Stimulated activated CD4-positive, alpha-beta T cell treated with anti-CD3 and anti-CD28 coated beads, Interleukin-1b, Interleukin-23, amount 100 ng/mL, for 4 hours (primary cell): ENCODE data around the gene NOC2L.

Source experiments
- DNase-seq, 2 donors: peaks; one replicate each; pipeline ENCODE4 v3.0.0-alpha.2; 2020; ENCODE audit warnings: low read depth in 2 of 2

NOC2L gene

DNA sequence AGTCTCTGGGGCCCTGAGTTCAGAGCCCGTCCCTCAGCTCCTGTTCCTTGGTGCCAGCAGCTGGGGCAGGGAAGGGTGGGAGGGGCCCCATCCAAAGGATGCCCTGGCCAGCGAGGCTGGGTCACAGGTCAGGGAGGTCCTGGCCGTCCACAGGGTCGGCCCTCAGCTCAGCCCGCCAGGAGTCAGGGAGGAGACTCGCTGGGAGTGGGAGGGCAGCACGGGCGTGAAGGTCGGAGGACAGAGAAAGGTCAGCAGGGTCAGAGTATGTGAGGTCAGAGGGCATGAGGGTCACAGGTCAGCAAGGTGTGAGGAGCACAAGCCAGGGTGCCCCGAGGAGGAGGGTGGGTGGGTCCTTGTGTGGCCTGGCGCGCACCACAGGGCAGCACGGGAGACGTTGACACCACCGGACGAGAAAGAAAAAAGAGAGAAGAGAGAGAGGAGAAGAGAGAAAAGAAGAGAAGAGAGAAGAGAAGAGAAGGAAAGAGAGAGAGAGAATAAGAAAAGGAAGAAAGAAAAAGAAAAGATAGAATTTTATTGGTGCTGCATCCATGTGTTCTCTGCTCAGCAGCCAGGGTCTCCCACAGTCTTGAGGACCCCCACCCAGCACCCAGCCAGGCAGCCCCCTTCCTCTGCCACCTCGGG, 15.8 kb upstream of the NOC2L start:
- DNase-seq = no peak

DNA sequence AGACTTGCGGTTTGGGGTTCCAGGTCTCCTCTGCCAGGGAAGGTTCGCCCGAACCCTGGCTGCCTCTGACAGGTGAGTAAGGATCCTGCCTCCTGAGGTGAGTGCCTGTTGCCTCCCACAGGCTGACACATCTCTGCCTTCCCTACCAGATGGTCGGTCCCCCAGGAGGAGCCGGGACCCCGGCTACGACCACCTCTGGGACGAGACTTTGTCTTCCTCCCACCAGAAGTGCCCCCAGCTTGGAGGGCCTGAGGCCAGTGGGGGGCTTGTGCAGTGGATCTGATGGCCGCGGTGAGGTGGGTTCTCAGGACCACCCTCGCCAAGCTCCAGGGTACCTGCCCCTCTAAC, 15.2 kb upstream of the NOC2L start:
- DNase-seq = no peak

DNA sequence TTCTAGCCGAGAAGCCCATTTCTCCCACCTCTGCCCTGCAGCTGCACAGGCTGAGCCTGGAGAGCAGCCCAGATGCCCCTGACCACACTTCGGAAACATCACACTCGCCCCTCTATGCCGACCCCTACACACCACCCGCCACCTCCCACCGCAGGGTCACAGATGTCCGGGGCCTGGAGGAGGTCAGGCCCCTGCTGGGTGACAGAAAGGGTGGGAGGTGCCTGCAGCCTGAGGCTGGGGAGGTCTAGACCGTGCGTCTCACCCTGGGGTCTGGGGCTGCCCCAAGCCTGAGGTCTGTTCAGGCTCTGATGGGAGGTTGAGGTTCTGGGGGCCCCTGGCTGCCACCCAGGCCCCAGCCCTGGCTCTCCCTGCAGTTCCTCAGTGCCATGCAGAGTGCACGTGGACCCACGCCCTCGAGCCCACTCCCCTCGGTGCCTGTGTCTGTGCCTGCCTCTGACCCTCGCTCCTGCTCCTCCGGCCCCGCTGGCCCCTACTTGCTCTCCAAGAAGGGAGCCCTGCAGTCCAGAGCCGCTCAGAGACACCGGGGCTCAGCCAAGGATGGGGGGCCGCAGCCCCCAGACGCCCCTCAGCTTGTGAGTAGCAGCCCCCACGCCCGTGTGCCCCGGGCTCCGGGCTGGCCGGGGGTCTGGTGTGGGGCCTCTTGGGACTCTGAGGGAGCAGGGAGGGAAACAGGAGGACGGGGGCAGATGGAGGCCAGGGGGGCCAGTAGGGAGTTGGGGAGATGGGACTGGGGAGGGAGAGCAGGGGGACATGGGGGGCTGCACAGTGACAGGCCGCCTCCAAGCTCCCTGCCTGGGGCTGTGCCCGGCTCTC, 14.6 kb upstream of the NOC2L start:
- DNase-seq = no peak

DNA sequence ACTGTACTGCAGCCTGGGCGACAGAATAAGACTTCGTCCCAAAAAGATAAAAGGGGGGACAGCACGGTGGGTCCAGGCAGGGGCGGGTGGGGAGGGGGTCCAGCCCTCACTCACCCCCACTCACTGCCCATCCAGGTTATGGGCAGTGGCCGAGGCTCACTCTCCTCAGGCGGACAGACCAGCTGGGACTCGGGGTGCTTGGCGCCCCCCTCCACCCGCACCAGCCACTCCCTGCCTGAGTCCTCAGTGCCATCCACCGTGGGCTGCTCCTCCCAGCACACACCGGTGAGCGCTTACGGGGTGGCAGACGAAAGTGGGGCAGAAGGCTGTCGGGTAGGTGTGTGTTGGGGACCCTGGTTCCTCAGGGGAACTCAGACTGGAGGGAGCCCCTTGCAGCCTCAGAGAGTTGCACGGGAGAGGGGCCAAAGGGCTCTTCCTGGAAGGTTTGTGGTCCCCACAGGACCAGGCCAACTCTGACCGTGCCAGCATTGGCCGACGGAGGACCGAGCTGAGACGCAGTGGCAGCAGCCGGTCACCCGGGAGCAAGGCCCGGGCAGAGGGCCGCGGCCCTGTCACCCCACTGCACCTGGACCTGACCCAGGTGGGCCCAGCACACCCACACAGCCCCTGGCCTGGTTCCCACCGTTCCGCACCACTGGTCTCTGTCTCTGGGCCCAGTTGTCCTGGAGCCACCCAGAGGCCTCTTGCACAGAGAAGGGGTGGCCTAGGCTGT, 13.8 kb upstream of the NOC2L start:
- no peak for DNase-seq

DNA sequence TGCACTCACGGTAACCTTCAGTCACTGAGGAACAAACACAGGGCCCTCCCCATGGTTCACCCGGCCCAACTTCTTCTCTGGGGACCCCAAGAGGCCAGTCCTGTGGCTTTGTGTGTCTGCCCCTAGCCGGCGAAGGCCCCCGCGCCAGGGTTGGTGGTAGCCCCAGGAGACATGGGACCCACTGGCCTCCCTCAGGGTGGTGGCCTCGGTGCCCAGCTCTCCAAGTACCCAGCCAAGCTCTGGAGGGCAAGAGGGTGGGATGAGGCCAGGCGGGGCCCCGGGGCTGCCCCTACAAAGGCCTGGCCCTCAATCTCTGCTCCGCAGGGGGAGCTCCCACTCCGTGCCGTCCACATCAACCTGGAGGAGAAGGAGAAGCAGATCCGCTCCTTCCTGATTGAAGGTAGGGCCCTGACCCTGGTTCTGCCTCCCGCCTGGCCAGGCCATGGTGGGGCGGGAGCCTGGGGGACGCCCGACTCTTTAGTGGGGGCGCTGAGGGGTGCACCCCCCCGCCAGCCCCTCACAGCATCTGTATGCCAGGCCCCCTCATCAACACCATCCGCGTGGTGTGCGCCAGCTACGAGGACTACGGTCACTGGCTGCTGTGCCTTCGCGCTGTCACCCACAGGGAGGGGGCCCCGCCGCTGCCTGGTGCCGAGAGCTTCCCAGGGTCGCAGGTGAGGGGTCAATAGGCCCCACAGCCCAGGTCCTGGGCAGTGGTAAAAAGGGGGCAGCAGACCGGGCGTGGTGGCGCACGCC, 12.9 kb upstream of the NOC2L start:
- no peak for DNase-seq

DNA sequence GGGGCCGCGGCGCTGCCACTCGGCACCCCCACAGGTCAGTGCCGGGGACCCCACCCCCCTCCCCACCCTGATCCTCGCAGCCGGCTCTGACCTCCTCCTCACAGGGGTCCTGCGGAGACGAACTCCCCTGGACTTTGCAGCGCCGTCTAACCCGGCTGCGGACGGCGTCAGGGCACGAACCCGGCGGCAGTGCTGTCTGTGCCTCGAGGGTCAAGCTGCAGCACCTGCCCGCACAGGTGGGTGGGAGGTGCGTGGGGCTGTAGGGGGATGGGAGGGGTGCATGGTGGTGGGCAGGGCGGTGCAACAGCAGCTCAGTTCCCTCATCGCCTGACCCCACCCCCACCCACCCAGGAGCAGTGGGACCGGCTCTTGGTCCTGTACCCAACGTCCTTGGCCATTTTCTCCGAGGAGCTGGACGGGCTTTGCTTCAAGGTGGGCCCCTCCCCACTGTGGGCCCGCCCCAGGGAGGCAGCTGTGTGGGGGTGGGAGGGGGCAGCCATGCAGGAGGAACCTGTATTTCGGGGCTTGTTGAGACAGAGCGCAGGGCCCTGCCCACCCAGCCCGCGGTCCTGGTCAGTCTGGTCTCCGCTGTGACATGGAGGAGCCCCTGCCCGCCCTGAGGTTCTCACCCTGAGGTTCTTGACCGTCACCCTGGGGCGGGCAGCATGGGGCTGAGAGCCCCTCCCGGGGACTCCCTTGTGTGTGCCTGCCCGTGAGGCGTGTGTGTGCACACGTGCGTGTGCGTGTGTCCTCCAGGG, 12.1 kb upstream of the NOC2L start:
- no peak for DNase-seq

DNA sequence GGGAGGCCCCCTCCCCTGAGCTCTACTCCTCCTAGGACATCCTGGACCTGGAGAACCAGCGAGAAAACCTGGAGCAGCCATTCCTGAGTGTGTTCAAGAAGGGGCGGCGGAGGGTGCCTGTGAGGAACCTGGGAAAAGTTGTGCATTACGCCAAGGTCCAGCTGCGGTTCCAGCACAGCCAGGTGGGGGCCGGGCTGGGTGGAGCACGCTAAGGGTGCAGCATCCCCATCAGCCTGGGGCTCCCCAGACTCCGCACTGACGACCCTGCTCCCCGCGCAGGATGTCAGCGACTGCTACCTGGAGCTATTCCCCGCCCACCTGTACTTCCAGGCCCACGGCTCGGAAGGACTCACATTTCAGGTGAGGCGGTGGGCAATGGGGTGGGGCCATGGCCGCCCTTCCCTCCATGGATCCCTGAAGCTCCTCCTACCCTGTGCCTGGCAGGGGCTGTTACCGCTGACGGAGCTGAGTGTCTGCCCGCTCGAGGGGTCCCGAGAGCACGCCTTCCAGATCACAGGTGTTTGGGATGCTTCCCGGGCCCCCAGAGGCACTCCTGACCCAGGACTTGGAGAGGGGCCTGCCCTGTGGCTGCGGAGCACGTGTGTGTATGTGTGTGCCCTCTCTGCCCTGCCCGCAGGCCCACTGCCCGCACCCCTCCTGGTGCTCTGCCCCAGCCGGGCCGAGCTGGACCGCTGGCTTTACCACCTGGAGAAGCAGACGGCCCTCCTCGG, 11.4 kb upstream of the NOC2L start:
- DNase-seq = no peak

DNA sequence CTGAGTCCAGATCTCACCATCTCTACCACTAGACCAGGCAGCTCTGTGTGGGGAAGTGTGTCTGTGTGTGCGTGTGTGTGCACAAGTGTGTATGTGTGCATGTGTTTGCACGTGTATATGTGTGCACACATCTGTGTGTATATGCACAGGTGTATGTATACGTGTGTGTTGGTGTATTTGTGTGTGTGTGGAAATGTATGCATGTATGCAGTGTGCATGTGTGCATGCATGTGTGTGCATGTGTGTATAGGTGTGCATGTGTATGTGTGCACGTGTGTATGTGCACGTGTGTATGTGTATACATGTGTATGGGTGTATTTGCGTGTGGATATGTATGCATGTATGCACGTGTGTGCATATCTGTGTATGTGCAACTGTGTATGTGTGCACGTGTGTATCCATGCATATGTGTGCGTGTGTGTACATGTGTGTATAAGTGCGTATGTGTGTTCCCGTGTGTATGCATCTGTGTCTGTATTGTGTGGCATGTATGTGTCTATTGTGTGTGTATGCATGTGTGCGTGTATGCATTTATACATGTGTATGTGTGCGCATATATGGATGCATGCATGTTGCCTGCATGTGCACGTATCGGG, 10.3 kb upstream of the NOC2L start:
- DNase-seq = no peak

DNA sequence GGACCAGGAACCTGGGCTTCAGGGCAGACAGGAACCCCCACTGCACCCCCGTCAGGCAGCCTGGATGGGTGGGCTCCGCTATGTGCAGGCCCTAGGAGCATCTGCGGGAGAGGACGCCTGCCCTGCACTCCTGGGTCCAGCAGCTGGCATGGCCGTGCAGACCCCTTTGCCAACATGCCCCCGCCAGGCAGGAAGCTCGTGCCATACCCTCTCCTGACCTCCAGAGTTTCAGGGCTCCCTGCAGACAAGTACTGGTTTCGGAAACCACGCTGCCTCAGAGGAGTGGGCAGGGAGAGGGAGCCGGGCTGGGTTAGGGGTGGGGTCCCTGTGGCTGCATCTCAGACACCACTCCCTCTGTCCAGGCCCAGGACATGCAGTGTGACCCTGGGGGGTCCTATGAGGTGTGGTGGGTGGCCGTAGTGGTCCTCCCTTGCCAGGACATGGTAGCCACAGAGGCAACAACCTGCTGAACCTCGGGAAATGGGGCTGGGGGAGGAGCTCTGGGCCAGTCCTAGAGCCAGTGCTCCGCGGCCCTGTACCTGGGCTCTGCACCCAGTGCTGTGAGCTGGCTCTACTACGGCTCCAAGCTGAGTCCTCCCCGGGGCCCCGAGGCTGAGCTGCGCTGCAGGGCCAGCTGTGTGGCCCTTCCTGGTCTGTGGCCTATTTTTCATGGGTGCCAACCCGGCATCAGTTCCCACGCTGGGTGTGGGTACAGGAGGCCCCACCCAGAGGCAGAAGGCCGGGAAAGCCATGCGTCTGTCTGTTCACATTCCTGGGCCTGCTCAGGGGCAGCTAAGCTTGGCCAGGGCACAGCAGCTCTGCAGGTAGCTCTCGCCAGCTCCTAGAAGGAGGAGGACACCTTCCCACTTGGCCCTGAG, 8.6 kb upstream of the NOC2L start:
- DNase-seq = no peak

DNA sequence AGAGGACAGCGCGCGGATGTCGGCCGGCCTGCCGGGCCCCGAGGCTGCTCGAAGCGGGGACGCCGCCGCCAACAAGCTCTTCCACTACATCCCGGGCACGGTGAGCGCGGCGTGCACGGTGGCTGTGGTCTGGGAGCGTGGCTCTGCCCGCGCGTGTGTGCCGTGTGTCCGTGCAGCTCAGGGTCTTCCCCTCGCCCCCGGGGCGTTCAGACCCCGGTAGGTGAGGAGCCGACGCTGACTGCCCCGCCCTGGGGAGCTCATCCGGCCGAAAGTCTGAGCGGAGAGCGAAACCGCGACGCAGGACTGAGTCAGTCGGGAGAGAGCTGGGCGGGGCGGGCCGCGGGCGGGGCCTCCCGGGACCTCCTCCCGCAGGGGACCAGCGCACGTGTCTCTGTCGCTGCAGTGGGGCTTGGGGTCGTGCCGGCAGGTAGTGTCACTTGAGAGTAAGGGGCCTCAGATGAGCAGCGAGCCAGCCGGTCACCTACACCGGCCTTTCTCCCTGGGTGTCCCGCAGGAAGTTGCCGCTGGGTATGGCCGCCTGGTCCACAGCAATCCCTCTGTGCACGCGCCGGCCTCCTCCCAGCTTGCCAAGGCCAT, 7.7 kb upstream of the NOC2L start:
- DNase-seq = peak; percentile 80 to 90

DNA sequence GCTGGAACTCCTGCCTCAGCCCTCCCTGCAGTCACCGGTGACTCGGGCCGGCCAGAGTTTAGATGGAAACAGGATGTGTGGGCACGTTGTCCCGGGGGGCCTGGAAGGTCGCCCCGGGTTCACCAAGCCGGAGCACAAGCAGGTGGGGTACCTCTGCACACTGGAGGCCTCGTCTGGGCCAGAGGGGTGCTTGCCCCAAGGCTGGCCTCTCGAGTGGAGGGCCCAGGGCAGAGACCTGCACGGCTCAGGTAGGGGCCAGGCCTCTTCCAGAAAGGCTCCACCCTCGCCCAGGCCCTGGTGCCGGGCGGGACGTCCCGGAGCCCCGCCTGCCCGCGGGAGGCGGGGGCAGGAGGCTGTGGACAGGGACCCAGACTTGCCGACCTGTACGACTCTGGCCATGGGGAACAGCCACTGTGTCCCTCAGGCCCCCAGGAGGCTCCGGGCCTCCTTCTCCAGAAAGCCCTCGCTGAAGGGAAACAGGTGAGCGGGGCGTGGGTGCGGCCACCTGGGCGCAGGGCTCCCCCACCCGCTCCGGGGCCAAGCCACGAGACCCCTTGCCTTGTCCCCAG, 7.2 kb upstream of the NOC2L start, which contains the start of gene PLEKHN1:
Gene PLEKHN1, plus strand, starts transcription at position 348 of the 569 bp plus-strand sequence. Its CDS starts 50 bp downstream, at position 398.
- DNase-seq = peak in 1 of 2 donors; percentile 25

DNA sequence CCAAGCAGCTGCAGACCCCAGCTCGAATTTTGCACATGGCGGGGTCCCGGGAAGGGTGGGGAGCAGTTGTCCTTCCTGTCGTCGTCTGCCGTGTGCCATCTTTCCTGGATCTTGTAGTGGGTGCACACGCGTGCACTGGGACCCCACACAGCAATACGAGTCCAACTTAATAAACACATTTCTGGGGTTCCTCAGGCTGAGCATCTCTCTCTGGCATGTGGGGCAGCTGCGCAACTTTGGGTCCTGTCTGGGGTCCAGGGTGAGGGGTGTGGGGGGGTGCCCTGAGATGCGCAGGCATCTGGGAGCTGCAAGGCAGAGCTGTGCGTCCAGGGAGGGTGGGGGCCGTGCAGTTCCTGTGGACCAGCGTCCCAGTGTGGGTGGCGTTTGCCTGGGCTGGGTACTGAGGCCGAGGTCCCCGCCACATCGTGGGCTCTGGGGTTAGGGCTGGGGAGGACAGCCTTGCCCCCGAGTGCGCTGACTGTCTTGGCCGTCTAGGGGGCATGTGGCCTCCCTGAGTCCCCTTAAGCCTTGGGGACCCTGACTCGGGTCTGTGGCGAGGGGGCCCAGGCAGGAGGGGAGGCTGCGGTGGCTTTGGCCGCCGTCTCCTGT, 6.6 kb upstream of the NOC2L start:
- DNase-seq = no peak

DNA sequence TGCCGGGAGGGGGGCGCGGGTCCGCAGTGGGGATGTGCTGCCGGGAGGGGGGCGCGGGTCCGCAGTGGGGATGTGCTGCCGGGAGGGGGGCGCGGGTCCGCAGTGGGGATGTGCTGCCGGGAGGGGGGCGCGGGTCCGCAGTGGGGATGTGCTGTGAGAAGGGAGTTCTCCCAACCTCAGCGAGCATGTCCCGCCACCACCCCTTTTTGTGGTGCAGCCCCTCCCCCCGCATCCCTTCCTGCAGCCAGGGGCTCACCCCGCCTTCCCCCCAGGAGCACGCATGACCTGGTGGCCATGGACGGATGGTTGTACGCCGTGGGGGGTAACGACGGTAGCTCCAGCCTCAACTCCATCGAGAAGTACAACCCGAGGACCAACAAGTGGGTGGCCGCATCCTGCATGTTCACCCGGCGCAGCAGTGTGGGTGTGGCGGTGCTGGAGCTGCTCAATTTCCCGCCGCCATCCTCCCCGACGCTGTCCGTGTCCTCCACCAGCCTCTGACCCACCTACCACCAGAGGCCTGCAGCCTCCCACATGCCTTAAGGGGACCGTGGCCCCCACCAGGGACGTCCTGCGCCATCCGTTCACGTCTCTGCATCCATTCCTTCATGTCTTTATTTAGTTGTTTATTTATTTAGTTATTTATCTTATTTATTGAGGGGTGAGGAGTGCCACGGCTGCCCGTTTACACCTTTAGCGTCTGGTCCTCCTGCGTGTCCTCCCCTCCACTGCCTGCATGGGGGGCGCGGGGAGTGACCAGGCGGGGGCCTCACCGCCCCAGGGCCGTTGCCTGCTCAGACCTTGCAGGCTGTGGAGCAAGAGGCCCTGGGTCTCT, 5.9 kb upstream of the NOC2L start:
- DNase-seq = no peak

DNA sequence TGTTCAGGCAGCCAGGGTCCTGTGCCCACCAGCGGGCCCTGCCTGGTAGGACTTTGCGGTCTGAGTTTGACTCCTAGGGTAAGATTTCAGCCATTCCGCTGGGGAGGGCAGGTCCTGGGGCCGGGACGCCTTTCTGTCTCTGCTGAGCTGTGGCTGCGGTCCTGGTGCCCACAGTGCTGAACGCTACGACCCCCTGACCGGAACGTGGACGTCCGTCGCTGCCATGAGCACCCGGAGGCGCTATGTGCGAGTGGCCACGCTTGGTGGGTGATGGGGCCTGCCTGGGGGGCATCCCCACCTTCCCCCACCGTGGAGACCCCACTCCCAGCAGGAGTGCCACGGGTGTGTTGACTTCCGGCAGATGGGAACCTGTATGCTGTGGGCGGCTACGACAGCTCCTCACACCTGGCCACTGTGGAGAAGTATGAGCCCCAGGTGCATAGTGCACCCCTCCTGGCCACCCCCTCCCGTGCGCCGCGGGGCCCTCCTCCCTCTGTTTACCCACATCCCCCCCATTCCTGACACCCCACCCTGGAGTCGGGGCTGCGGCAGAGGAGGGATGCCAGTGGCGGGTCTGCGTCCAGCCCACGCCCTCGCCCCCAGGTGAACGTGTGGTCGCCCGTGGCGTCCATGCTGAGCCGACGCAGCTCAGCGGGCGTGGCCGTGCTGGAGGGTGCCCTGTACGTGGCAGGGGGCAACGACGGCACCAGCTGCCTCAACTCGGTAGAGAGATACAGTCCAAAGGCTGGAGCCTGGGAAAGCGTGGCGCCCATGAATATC, 4.9 kb upstream of the NOC2L start:
- DNase-seq = no peak

DNA sequence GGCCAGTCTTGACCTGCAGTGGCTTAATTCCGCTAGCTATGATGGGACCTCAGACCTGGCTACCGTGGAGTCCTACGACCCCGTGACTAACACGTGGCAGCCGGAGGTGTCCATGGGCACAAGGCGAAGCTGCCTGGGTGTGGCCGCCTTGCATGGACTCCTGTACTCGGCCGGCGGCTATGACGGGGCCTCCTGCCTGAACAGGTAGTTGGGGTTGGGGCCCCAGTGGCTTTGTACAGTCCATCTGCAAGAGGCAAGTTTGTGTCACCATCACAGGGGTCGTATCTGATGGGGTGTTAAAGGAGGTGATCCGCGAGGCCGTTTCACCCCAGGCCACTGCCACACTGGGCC, 4.2 kb upstream of the NOC2L start:
- DNase-seq = no peak
